ENCODE results near the gene IRF4.

The IRF4 gene

DNA sequence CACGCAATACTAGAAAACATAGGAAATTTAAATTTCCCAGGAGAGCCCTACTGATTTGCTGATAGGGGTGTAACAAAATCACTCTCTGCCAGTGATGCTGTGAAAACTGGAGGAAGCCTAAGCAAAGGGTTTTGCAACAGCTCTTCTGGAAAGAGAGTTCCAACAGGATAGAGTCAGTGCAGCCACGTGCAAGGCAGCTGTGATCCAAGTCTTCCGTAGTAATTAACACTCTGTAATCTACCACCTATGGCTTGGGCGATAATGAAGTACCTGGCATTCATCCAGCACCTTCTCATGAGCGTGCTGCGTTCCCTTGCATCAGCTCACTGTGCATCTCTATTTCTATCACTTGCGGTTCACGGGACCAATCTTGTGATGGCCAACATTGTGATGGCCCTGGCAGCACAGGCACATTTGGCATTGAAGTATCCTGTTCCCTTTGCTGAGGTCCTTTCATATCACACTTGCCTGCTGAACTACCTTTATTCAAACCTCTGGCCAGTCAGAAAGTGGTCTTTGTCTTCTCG lies 48.2 kb downstream of the IRF4 start:
- no peak for DNase-seq (ENCODE audit: low spot score)
- Histone ChIP-seq H3K9me3 (ENCODE audit: severe bottlenecking) (no peaks in the 10 kb centered on the region), H3K36me3 (ENCODE audit: low read depth) (no peaks in the 10 kb centered on the region), H3K27me3 (ENCODE audit: insufficient read depth, poor library complexity, severe bottlenecking) (peaks cover 2% of the 10 kb centered on the region), H3K4me1 (ENCODE audit: insufficient read depth, poor library complexity, severe bottlenecking) (no peaks in the 10 kb centered on the region), H3K4me3 (ENCODE audit: severe bottlenecking) (no peak overlapping the region), H3K27ac (ENCODE audit: poor library complexity, severe bottlenecking) (no peak overlapping the region)
- no peak for ATAC-seq (ENCODE audit: low read depth)
- TF ChIP-seq, protein P1, sequence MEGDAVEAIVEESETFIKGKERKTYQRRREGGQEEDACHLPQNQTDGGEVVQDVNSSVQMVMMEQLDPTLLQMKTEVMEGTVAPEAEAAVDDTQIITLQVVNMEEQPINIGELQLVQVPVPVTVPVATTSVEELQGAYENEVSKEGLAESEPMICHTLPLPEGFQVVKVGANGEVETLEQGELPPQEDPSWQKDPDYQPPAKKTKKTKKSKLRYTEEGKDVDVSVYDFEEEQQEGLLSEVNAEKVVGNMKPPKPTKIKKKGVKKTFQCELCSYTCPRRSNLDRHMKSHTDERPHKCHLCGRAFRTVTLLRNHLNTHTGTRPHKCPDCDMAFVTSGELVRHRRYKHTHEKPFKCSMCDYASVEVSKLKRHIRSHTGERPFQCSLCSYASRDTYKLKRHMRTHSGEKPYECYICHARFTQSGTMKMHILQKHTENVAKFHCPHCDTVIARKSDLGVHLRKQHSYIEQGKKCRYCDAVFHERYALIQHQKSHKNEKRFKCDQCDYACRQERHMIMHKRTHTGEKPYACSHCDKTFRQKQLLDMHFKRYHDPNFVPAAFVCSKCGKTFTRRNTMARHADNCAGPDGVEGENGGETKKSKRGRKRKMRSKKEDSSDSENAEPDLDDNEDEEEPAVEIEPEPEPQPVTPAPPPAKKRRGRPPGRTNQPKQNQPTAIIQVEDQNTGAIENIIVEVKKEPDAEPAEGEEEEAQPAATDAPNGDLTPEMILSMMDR (IDR thresholded peaks at IDR 0.05; ENCODE audit: poor library complexity, severe bottlenecking): no peak

DNA sequence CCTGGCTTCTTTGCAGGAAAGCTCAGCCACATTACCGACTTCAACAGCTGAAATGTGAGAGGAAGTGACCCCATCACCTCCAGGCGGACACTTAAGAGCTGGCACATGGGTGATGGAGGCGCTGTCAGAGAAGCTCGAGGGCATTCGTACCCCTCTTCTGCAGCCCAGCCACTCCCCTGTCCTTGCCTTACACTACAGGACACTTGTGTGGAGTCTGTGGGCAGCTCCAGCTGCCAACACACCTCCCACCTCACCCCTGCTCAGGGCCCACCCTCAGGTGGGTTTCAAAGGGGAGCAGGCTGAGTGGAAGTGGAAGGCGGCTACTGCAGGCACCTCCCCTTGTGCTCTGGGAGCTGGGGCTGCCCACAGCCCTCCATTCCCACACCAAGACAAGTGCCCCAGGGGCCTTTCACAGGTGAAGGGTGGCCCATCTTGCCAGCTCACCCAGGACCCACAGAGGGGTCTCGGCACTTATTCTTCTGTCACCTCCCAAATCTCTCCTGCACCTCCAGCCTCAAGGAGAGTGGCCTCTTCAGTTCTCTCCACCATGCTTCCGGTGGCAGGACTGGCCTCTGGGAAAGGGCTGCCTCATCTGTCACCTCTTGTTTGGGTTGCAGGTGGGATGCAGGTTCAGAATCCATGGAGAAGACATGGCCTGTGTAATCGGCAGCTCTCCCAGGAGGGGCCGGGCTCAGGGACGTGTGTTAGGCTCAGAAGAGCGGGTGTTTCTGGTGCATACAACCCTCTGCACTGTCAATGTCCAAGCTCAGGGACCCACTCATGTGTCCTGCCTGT lies 49.8 kb downstream of the IRF4 start:
- H3K9me3 ChIP-seq (ENCODE audit: severe bottlenecking): no peaks in the 10 kb centered on the region
- H3K4me3 ChIP-seq (ENCODE audit: severe bottlenecking): no peak overlapping the region
- no peaks in the 10 kb centered on the region for H3K36me3 ChIP-seq (ENCODE audit: low read depth)
- peaks cover 2% of the 10 kb centered on the region for H3K27me3 ChIP-seq (ENCODE audit: insufficient read depth, poor library complexity, severe bottlenecking)
- no peaks in the 10 kb centered on the region for H3K4me1 ChIP-seq (ENCODE audit: insufficient read depth, poor library complexity, severe bottlenecking)
- no peak overlapping the region for H3K27ac ChIP-seq (ENCODE audit: poor library complexity, severe bottlenecking)
- no peak for ATAC-seq (ENCODE audit: low read depth)
- DNase-seq (ENCODE audit: low spot score): no peak
- TF ChIP-seq, protein P1 (IDR thresholded peaks at IDR 0.05; ENCODE audit: poor library complexity, severe bottlenecking): no peak

DNA sequence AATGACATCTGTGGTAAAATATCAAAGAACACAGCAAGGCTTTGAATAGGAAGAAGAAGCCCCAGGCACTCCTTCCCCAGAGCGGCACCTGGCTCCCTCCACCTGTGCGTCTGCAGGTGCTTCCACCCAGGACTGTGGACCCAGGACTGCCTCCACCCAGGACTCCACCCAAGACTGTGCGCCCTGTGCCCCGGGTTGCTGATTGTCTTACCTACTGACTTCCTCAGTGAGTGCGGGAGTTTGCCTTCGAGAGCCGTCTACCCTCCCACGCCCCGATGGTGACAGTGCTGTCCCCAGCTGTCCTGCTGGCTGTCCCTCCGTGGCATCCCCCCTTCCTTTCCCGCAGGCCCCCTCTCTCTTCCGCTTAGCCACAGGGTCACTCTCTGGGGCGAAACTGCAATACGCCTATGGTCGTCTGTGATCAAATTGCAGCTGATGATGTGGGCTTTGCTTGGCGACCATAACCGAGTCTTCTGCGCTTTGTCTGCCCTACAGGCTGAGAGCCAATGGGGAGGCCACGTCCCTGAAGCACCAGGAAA lies 52.1 kb downstream of the IRF4 start:
- no peak for DNase-seq (ENCODE audit: low spot score)
- Histone ChIP-seq H3K4me3 (ENCODE audit: severe bottlenecking) (no peak overlapping the region), H3K27ac (ENCODE audit: poor library complexity, severe bottlenecking) (no peak overlapping the region), H3K36me3 (ENCODE audit: low read depth) (no peaks in the 10 kb centered on the region), H3K9me3 (ENCODE audit: severe bottlenecking) (no peaks in the 10 kb centered on the region), H3K27me3 (ENCODE audit: insufficient read depth, poor library complexity, severe bottlenecking) (peaks cover 2% of the 10 kb centered on the region), H3K4me1 (ENCODE audit: insufficient read depth, poor library complexity, severe bottlenecking) (no peaks in the 10 kb centered on the region)
- TF ChIP-seq, protein P1 (IDR thresholded peaks at IDR 0.05; ENCODE audit: poor library complexity, severe bottlenecking): no peak
- ATAC-seq (ENCODE audit: low read depth): no peak

DNA sequence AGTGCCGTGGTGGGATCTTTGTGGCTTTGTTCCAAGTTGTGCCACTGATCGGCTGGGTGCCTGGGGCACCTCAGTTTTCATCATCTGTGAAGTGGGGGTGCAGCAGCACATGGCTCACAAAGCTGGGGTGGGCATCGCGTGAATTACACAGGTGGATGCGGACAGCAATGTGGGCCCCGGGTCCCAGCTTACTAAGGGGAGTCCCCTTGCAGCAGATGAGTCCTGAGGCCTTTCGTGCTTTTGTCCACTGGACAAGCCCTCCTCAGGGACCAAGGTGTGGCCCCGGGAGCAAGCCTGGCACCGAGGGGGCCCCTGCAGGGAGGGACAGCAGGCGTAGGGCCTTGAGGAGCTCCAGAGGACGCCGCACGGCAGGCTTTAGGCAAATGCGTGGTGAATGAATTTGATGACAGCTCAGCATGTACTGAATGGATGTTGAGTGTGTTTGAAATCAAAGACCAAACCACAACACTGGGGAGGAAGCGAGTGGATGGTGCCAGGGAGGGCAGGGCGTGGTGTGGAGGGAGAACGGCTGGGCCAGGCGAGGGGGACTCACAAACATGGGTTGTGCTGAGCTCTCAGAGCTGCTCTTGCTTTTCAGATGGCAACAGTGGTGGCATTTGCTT lies 53.2 kb downstream of the IRF4 start:
- no peak for DNase-seq (ENCODE audit: low spot score)
- TF ChIP-seq, protein P1 (IDR thresholded peaks at IDR 0.05; ENCODE audit: poor library complexity, severe bottlenecking): no peak
- ATAC-seq (ENCODE audit: low read depth): no peak
- H3K9me3 ChIP-seq (ENCODE audit: severe bottlenecking): no peaks in the 10 kb centered on the region
- H3K27me3 ChIP-seq (ENCODE audit: insufficient read depth, poor library complexity, severe bottlenecking): peaks cover 2% of the 10 kb centered on the region
- H3K4me1 ChIP-seq (ENCODE audit: insufficient read depth, poor library complexity, severe bottlenecking): no peaks in the 10 kb centered on the region
- H3K4me3 ChIP-seq (ENCODE audit: severe bottlenecking): no peak overlapping the region
- H3K27ac ChIP-seq (ENCODE audit: poor library complexity, severe bottlenecking): no peak overlapping the region
- H3K36me3 ChIP-seq (ENCODE audit: low read depth): no peaks in the 10 kb centered on the region

Measured in RWPE2 (cell line).